GM18873 (cell line): ENCODE data around the gene EBP.

Source experiments
- ATAC-seq: cut with Tn5 transposase; IDR thresholded peaks from one replicate; pipeline ENCODE4 v1.9.1; 2021; ENCODE audit warnings: mild to moderate bottlenecking, moderate library complexity, moderate number of reproducible peaks; ENCODE audit not compliant: unreplicated experiment, low FRiP score

EBP gene

GRCh38 chrX:48574270-48575266, 53.0 kb downstream of the EBP start, which contains the start of gene RBM3:
TSS of gene RBM3 (plus strand) at chrX:48574484. CDS start at chrX:48575181, 697 bp downstream.
- peak; percentile 53 for ATAC-seq

GRCh38 chrX:48575642-48576041, 54.0 kb downstream of the EBP start:
- ATAC-seq, result no peak

- ATAC-seq, result no peak
Observed at GRCh38 chrX:48576108-48576507, 54.5 kb downstream of the EBP start.
